Liver (tissue), 9 donors: Measurements from ENCODE around the gene EP400. TPM values are rescaled to one million over a fixed set of nuclear protein-coding genes. Genes with fewer than 3 reads are reported as not detected.

ENCODE experiments used
- DNase-seq: peaks from one replicate; pipeline ENCODE4 v3.0.0-alpha.2; 2017; ENCODE audit warnings: low spot score
- H3K27ac ChIP-seq, 2 donors: one replicate each; pipeline ENCODE4 v1.7.0; 2013; ENCODE audit warnings: inconsistent platforms in 2 of 2, low read length in 2 of 2, control low read depth in 1 of 2, low read depth in 1 of 2, mild to moderate bottlenecking in 1 of 2
- H3K27me3 ChIP-seq, 4 donors: one replicate each; pipeline versions ENCODE4 v1.6.1 to v1.7.0; 2013; ENCODE audit warnings: low read length in 3 of 4, inconsistent platforms in 1 of 4, mild to moderate bottlenecking in 1 of 4, moderate library complexity in 1 of 4; ENCODE audit not compliant: control insufficient read depth in 4 of 4, insufficient read depth in 4 of 4
- H3K36me3 ChIP-seq, 4 donors: one replicate each; pipeline versions ENCODE4 v1.6.1 to v1.7.0; 2013; ENCODE audit warnings: low read length in 3 of 4, mild to moderate bottlenecking in 3 of 4, low read depth in 1 of 4, moderate library complexity in 1 of 4; ENCODE audit not compliant: control insufficient read depth in 4 of 4, insufficient read depth in 3 of 4
- H3K4me1 ChIP-seq, 4 donors: one replicate each; pipeline versions ENCODE4 v1.6.1 to v1.7.0; 2013; ENCODE audit warnings: low read length in 3 of 4, mild to moderate bottlenecking in 3 of 4, moderate library complexity in 1 of 4; ENCODE audit not compliant: control insufficient read depth in 4 of 4, insufficient read depth in 4 of 4
- H3K4me3 ChIP-seq, 3 donors: one replicate each; pipeline versions ENCODE4 v1.6.1 to v1.7.0; 2013; ENCODE audit warnings: low read length in 3 of 3, control low read depth in 1 of 3, low read depth in 1 of 3, mild to moderate bottlenecking in 1 of 3
- H3K9ac ChIP-seq, 2 donors: one replicate each; pipeline ENCODE4 v1.7.0; 2013; ENCODE audit warnings: low read length in 2 of 2, mild to moderate bottlenecking in 2 of 2, moderate library complexity in 2 of 2, control low read depth in 1 of 2, low read depth in 1 of 2
- H3K9me3 ChIP-seq, 4 donors: one replicate each; pipeline versions ENCODE4 v1.6.1 to v1.7.0; 2013; ENCODE audit warnings: low read length in 3 of 4; ENCODE audit not compliant: control insufficient read depth in 4 of 4
- CTCF ChIP-seq: fragments of 150-350 bp; IDR thresholded peaks from 2 replicates; pipeline ENCODE4 v1.5.1; 2017; ENCODE audit warnings: improper control_type of control experiment, low read depth, low read length; ENCODE audit not compliant: missing input control
- EGR1 ChIP-seq, 2 donors: IDR thresholded peaks; 2 replicates each; pipeline ENCODE4 v1.6.1; 2016 to 2018; ENCODE audit warnings: antibody characterized with exemption in 2 of 2, low read depth in 2 of 2
- FOXA1 ChIP-seq: IDR thresholded peaks from 2 replicates; pipeline ENCODE4 v1.6.1; 2016; ENCODE audit warnings: antibody characterized with exemption
- GABPA ChIP-seq, 2 donors: IDR thresholded peaks in 1 of 2; conservative IDR thresholded peaks in 1 of 2; 2 replicates each; pipeline ENCODE4 v1.6.1; 2016; ENCODE audit warnings: antibody characterized with exemption in 2 of 2, mild to moderate bottlenecking in 1 of 2, moderate library complexity in 1 of 2
- HNF4G ChIP-seq: IDR thresholded peaks from 2 replicates; pipeline ENCODE4 v1.6.1; 2016; ENCODE audit warnings: antibody characterized with exemption
- RAD21 ChIP-seq, 2 donors: IDR thresholded peaks; 2 replicates each; pipeline ENCODE4 v1.6.1; 2016; ENCODE audit warnings: antibody characterized with exemption in 2 of 2, mild to moderate bottlenecking in 2 of 2
- REST ChIP-seq: IDR thresholded peaks from 2 replicates; pipeline ENCODE4 v1.6.1; 2016; ENCODE audit warnings: antibody characterized with exemption, mild to moderate bottlenecking
- RXRA ChIP-seq, 2 donors: IDR thresholded peaks; 2 replicates each; pipeline ENCODE4 v1.6.1; 2017 to 2018; ENCODE audit warnings: antibody characterized with exemption in 2 of 2, mild to moderate bottlenecking in 1 of 2
- SP1 ChIP-seq: IDR thresholded peaks from 2 replicates; pipeline ENCODE4 v1.6.1; 2018; ENCODE audit warnings: antibody characterized with exemption, mild to moderate bottlenecking
- TAF1 ChIP-seq: conservative IDR thresholded peaks from 2 replicates; pipeline ENCODE4 v1.6.1; 2016; ENCODE audit warnings: antibody characterized with exemption, mild to moderate bottlenecking
- YY1 ChIP-seq: IDR thresholded peaks from 2 replicates; pipeline ENCODE4 v1.6.1; 2016; ENCODE audit warnings: antibody characterized with exemption, mild to moderate bottlenecking
- ZBTB33 ChIP-seq: IDR thresholded peaks from 2 replicates; pipeline ENCODE4 v1.6.1; 2016; ENCODE audit warnings: antibody characterized with exemption
- WGBS: extraction: QIAGEN DNeasy Blood & Tissue Kit; methylation state at CpG from one replicate; pipeline ENCODE4 v1.1.7; 2013; 5-methylcytosine and 5-hydroxymethylcytosine counted together
- polyA plus RNA-seq, 2 donors: library from polyadenylated mRNA; stranded (reverse) in 1 of 2; unstranded in 1 of 2; fragments of 200-250 nt in 1 of 2; fragments of >200 nt in 1 of 2; fragmentation: Nextera tagmentation in 1 of 2; extraction: Ambion mirVana in 1 of 2; gene quantifications; one replicate each; pipeline versions ENCODE4 v1.2.1 to v1.2.3, GENCODE V29; 2013 to 2015
- total RNA-seq, 2 donors: library from RNA; depleted of rRNA; stranded (reverse); fragments of >200 nt; gene quantifications; one replicate each; pipeline ENCODE4 v1.2.3, GENCODE V29; 2014
- donor health status: healthy.
- donor health status: healthy.
- donor health status: healthy.
- donor health status: healthy.
- donor health status: healthy.

EP400 gene
- total and polyA plus RNA-seq, 4 donors = 4.7 to 12.4 (median 7.1) TPM

- H3K4me3 ChIP-seq = no peak overlapping the region
- peaks cover 30 to 92% (median 59%) of the 10 kb centered on the region in 4 donors for H3K36me3 ChIP-seq
- no peaks in the 10 kb centered on the region for H3K4me1 ChIP-seq
- no peak for DNase-seq
- no peaks in the 10 kb centered on the region for H3K27me3 ChIP-seq
- H3K9me3 ChIP-seq = no peaks in the 10 kb centered on the region
- no peak overlapping the region for H3K27ac ChIP-seq
- TF ChIP-seq EGR1 (IDR thresholded peaks at IDR 0.05; ENCODE audit: low read depth in 2 of 2) = no peak
- no peak overlapping the region for H3K9ac ChIP-seq
- 97% methylated on average over 21 of the region's 21 CpGs for WGBS
Observed at GRCh38 chr12:132015686-132016430, 66.1 kb downstream of the EP400 start.

GRCh38 chr12:132018193-132018916 is 68.6 kb downstream of the EP400 start:
- TF ChIP-seq TAF1 = no peak
- no peak for TF ChIP-seq YY1
- TF ChIP-seq RXRA (IDR thresholded peaks at IDR 0.05) = no peak
- no peak for TF ChIP-seq ZBTB33
- no peak for TF ChIP-seq RAD21 (IDR thresholded peaks at IDR 0.05)
- no peak for TF ChIP-seq HNF4G
- no peak for TF ChIP-seq CTCF
- TF ChIP-seq REST = no peak
- no peak for TF ChIP-seq GABPA (IDR thresholded peaks at IDR 0.05 in 1 of 2, conservative IDR thresholded peaks at IDR 0.05 in 1 of 2)
- TF ChIP-seq SP1 = no peak
- no peak for TF ChIP-seq FOXA1
- H3K4me3 ChIP-seq = no peak overlapping the region
- no peak overlapping the region for H3K27ac ChIP-seq
- no peak for DNase-seq
- no peaks in the 10 kb centered on the region for H3K4me1 ChIP-seq
- H3K27me3 ChIP-seq = no peaks in the 10 kb centered on the region
- no peak overlapping the region for H3K9ac ChIP-seq
- peaks cover 25 to 77% (median 50%) of the 10 kb centered on the region in 4 donors for H3K36me3 ChIP-seq
- H3K9me3 ChIP-seq = no peaks in the 10 kb centered on the region
- 94% methylated on average over 18 of the region's 18 CpGs for WGBS
